ENCODE measurements around the gene MGAT2. TPM values are rescaled to one million over a fixed set of nuclear protein-coding genes. Genes with fewer than 3 reads are reported as not detected.

MGAT2 gene
- total and polyA plus RNA-seq, 9 of the 15 experiments (the other 6 are each of a cell fraction or from before 2014, with no cell fraction given) = 0.03 to 33.3 (median 24.6) TPM; not detected in 1

GRCh38 chr14:49585803-49586672, 34.6 kb upstream of the MGAT2 start, which contains the start of gene RPS29 (continued):
- TF ChIP-seq SMARCB1 (IDR thresholded peaks at IDR 0.05; ENCODE audit: insufficient read length, low read depth) (no peak), ZNF316 (IDR thresholded peaks at IDR 0.05) (no peak), ZFP30 (CRISPR knock-in tag; IDR thresholded peaks at IDR 0.05; ENCODE audit: borderline replicate concordance) (no peak), HMG20A (CRISPR knock-in tag; conservative IDR thresholded peaks at IDR 0.05) (no peak), KDM4B (IDR thresholded peaks at IDR 0.05; ENCODE audit: borderline replicate concordance in 2 of 2, low read depth in 1 of 2) (no peak), POU5F1 (IDR thresholded peaks at IDR 0.05; ENCODE audit: borderline replicate concordance, low read depth, low read length, partially characterized antibody) (no peak), SIX5 (IDR thresholded peaks at IDR 0.05; ENCODE audit: borderline replicate concordance in 1 of 2, insufficient read depth in 1 of 2, low read depth in 1 of 2, low read length in 2 of 2) (no peak), MYC (IDR thresholded peaks at IDR 0.05; ENCODE audit: low read depth, low read length) (peak; percentile 75), MYC (CRISPR knock-in tag; IDR thresholded peaks at IDR 0.05; ENCODE audit: borderline replicate concordance, low read depth) (peak; percentile 96), HNRNPK (IDR thresholded peaks at IDR 0.05; ENCODE audit: low read depth, low read length, poor library complexity, severe bottlenecking) (no peak), ZFP1 (CRISPR knock-in tag; IDR thresholded peaks at IDR 0.05) (no peak), ZNF311 (CRISPR knock-in tag; IDR thresholded peaks at IDR 0.05) (peak; percentile 20; the same call in 1 of the 2 replicates), PTBP1 (IDR thresholded peaks at IDR 0.05; ENCODE audit: low read depth, low read length) (no peak), CCAR2 (IDR thresholded peaks at IDR 0.05; ENCODE audit: low read depth, low read length) (no peak), ZNF511 (CRISPR knock-in tag; IDR thresholded peaks at IDR 0.05) (no peak), ZNF512 (tag; IDR thresholded peaks at IDR 0.05) (no peak), BRF2 (IDR thresholded peaks at IDR 0.05; ENCODE audit: borderline replicate concordance, insufficient read depth, insufficient read length) (no peak), POLR3G (IDR thresholded peaks at IDR 0.05; ENCODE audit: extremely low read depth, insufficient read length, insufficient replicate concordance) (no peak), ZNF717 (CRISPR knock-in tag; IDR thresholded peaks at IDR 0.05) (no peak), CTCFL (IDR thresholded peaks at IDR 0.05; ENCODE audit: borderline replicate concordance, insufficient read depth, low read depth, low read length, poor library complexity, severe bottlenecking) (no peak), KHSRP (IDR thresholded peaks at IDR 0.05) (peak; percentile 90), TAF7 (tag; IDR thresholded peaks at IDR 0.05) (peak; percentile 86)

Data from K562 (cell line).